LoVo (cell line): ENCODE data around the gene CYP2S1.
"Not testable (repeated sequence)": the region's sequence is repeated elsewhere in the genome, so short reads cannot be mapped to it uniquely, and the experiment has no call there.

ENCODE experiments used
- DNase-seq: peaks from one replicate; pipeline ENCODE4 v3.0.0-alpha.2; 2016; ENCODE audit warnings: low spot score

The CYP2S1 gene

GRCh38 chr19:41226053-41226873 is 33.2 kb downstream of the CYP2S1 start:
- peak; percentile 68 for DNase-seq

- DNase-seq: no peak
Measured at GRCh38 chr19:41226874-41227390, 33.9 kb downstream of the CYP2S1 start.

DNA sequence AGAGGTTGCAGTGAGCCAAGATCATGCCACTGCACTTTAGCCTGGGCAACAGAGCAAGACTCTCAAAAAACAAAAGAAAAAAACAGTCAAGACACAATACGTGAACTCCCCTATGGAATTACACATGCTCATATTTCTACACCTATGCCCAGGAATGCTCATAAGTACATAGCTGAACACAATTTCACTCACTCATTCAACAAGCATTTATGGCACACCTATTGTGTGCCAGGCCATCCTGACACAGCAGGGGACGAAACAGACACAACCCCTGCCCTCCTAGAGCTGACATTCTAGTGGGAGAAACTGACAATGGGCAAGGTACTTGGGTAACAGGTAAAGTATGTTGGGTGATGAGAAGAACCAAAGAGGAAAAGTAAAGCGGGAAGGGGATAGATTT is 35.5 kb downstream of the CYP2S1 start:
- no peak for DNase-seq

DNA sequence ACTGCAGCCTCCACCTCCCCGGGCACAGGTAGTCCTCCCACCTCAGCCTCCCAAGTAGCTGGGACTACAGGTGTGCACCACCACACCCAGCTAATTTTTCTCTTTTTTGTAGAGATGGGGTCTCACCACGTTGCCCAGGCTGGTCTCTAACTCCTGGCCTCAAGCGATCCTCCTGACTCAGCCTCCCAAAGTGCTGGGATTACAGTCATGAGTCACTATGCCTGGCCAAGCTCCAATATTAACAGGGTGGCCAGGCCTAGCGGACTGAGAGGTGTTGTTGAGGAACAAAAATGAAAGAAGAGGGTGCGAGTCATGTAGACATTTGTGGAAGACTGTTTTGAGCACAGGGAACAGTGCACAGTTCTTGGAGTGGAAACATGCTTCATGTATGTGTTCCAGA is 36.3 kb downstream of the CYP2S1 start:
- not testable (repeated sequence) for DNase-seq

DNA sequence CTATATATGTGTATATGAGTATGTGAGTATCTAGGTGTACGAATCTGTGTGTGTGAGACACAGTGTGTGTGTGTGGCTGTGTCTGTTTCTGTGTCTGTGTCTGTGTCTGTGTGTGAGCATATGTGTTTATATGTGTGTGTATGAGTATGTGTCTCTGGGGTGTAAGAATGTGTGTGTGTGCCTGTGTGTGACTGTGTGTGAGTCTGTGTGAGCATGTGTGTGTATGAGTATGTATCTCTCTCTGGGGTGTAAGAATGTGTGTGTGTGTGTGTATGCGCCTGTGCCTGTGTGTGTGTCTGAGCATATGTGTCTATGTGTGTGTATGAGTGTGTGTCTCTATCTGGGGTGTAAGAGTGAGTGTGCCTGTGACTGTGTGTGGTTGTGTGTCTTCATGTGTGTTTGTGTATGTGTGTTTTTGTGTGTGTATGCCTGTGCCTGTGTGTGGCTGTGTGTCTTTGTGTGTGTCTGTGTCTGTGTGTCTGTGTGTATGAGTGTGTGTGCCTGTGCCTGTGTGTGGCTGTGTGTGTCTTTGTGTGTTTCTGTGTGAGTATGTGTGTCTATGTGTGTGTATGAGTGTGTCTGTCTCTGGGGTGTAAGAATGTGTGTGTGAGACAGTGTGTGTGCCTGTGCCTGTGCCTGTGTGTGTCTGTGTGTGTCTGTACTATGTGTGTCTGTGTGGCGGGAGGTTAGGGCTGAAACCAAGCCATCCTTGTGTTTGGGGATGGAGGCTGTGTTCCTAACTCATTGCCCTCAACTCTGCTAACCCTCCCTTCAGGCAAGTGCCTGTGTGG is 37.2 kb downstream of the CYP2S1 start:
- no peak for DNase-seq

DNA sequence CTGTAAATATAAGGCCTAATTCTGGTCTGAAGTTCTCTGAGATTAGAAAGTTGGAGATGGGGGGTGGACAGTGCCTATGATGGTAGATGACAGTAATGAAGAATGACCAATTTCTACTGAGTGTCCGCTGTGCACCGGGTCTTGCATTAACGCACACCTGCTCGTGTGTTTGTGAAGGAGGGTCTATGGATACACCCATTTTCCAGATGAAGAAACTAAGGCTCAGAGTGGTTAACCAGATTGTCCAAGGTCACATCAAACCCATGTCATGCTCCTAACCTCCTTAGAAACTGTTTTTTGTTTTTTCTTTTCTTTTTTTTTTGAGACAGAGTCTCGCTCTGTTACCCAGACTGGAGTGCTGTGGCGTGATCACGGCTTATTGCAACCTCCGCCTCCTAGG is 39.7 kb downstream of the CYP2S1 start:
- DNase-seq: no peak

- DNase-seq: no peak
Measured at GRCh38 chr19:41233748-41234240, 40.8 kb downstream of the CYP2S1 start.

GRCh38 chr19:41234512-41235168 is 41.6 kb downstream of the CYP2S1 start:
- DNase-seq: no peak

- DNase-seq: no peak
Measured at GRCh38 chr19:41235480-41235879, 42.5 kb downstream of the CYP2S1 start.

- DNase-seq: no peak
Measured at GRCh38 chr19:41238244-41238643, 45.2 kb downstream of the CYP2S1 start.

- no peak for DNase-seq
Measured at GRCh38 chr19:41239363-41239762, 46.3 kb downstream of the CYP2S1 start.

GRCh38 chr19:41239961-41240574 is 47.0 kb downstream of the CYP2S1 start:
- DNase-seq: no peak

DNA sequence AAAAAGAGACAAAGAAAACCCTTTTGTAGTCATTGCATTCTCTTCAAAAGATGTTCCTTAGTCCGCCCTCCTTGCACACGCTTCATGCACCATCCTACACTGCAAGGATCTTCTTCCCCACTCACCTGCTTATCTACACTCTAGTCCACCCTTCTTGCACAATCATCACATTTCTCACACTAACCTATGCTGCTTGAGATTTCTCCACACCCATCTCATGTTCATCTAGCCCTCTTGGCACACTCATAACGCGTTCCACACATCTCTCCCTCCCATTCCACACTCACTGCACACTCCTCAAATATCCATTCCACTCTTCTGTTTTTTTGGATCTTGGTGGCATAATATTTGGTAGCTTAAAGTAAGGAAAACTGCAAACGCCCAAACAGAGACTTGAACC is 48.8 kb downstream of the CYP2S1 start:
- DNase-seq: no peak

DNA sequence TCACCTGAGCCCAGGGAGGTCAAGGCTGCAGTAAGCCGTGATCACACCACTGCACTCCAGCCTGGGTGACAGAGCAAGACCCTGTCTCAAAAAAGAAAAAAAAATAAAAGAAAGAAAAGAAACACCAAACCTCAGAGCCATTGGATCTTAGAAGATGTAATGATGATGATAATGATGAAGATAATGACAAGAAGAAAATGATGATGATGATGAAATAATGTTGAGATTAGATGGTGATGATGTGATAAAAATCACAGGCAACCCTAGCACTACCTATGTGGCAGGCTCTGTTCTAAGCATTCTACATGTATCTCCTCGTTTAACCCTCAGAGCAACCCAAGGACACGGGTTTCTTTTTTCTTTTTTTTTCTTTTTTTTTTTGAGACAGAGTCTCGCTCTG is 51.1 kb downstream of the CYP2S1 start:
- no peak for DNase-seq

GRCh38 chr19:41245843-41246242 is 52.8 kb downstream of the CYP2S1 start:
- no peak for DNase-seq

GRCh38 chr19:41248895-41249294 is 55.9 kb downstream of the CYP2S1 start:
- DNase-seq: no peak

GRCh38 chr19:41249707-41250423 is 56.8 kb downstream of the CYP2S1 start:
- no peak for DNase-seq

DNA sequence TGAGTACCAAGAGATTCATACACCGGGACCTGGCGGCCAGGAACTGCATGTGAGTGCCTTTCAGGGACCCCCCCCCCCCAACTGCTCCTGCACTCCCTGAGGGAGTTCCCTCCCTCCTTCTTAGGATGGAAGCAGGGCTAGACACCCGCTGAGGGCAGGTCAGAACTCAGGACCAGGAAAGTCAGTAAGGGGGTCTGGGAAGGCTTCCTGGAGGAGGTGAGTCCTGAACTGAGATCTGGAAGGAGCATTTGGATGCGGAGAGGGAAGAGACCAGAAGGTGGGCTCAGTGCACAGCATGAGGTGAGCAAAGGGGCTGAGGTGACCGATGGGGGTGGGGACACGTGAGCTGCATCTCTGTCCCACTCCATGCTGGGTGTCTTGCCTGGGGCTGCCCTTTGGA is 60.6 kb downstream of the CYP2S1 start:
- DNase-seq: no peak

- no peak for DNase-seq
Measured at GRCh38 chr19:41255171-41255570, 62.2 kb downstream of the CYP2S1 start.
